HCT116 (cell line): ENCODE data around the gene OSBPL10.

ENCODE experiments used
- CBX3 ChIP-seq: IDR thresholded peaks from 2 replicates; pipeline ENCODE4 v1.6.1; 2012; ENCODE audit warnings: low read depth
- CEBPB ChIP-seq: IDR thresholded peaks from 2 replicates; pipeline ENCODE4 v1.6.1; 2012; ENCODE audit warnings: low read depth
- EZH2 ChIP-seq: fragments of 200-600 bp; sonication (generic); IDR thresholded peaks from 2 replicates; pipeline ENCODE4 v1.6.1; 2017; ENCODE audit warnings: antibody characterized with exemption, mixed run types
- POLR2A ChIP-seq: IDR thresholded peaks from 2 replicates; pipeline ENCODE4 v1.7.0; 2011; ENCODE audit warnings: borderline replicate concordance; ENCODE audit not compliant: insufficient read depth, insufficient read length; ENCODE audit errors: extremely low read depth
- POLR2AphosphoS5 ChIP-seq: IDR thresholded peaks from 2 replicates; pipeline ENCODE4 v1.6.1; 2011; ENCODE audit warnings: mild to moderate bottlenecking, low read depth, low read length, moderate library complexity
- RAD21 ChIP-seq: IDR thresholded peaks from 2 replicates; pipeline ENCODE4 v1.6.1; 2012; ENCODE audit warnings: low read depth, mild to moderate bottlenecking
- SIN3A ChIP-seq: IDR thresholded peaks from 2 replicates; pipeline ENCODE4 v1.6.1; 2012; ENCODE audit warnings: low read depth
- SP1 ChIP-seq: IDR thresholded peaks from 2 replicates; pipeline ENCODE4 v1.6.1; 2012; ENCODE audit warnings: low read depth
- YY1 ChIP-seq: IDR thresholded peaks from 2 replicates; pipeline ENCODE4 v1.6.1; 2011; ENCODE audit warnings: low read length, low read depth, moderate library complexity, mild to moderate bottlenecking; ENCODE audit not compliant: insufficient replicate concordance; ENCODE audit errors: extremely low read depth
- TF ChIP-seq, protein P1 (sequence below), 3 experiments: fragments of 200-600 bp in 1 of 3; sonication (generic) in 1 of 3; IDR thresholded peaks in 2 of 3; conservative IDR thresholded peaks in 1 of 3; 2 replicates each; pipeline ENCODE4 v1.5.1; 2012 to 2017; ENCODE audit warnings: low read depth in 2 of 3, low read length in 2 of 3, antibody characterized with exemption in 1 of 3, borderline replicate concordance in 1 of 3, control low read depth in 1 of 3, mild to moderate bottlenecking in 1 of 3, mixed read lengths in 1 of 3, mixed run types in 1 of 3, moderate library complexity in 1 of 3; ENCODE audit not compliant: insufficient read depth in 1 of 3

- TF ChIP-seq, protein P1, sequence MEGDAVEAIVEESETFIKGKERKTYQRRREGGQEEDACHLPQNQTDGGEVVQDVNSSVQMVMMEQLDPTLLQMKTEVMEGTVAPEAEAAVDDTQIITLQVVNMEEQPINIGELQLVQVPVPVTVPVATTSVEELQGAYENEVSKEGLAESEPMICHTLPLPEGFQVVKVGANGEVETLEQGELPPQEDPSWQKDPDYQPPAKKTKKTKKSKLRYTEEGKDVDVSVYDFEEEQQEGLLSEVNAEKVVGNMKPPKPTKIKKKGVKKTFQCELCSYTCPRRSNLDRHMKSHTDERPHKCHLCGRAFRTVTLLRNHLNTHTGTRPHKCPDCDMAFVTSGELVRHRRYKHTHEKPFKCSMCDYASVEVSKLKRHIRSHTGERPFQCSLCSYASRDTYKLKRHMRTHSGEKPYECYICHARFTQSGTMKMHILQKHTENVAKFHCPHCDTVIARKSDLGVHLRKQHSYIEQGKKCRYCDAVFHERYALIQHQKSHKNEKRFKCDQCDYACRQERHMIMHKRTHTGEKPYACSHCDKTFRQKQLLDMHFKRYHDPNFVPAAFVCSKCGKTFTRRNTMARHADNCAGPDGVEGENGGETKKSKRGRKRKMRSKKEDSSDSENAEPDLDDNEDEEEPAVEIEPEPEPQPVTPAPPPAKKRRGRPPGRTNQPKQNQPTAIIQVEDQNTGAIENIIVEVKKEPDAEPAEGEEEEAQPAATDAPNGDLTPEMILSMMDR (IDR thresholded peaks at IDR 0.05 in 2 of 3, conservative IDR thresholded peaks at IDR 0.05 in 1 of 3; ENCODE audit: borderline replicate concordance in 1 of 3, insufficient read depth in 1 of 3, low read depth in 2 of 3, low read length in 2 of 3) = no peak
- TF ChIP-seq RAD21 (no peak), EZH2 (no peak), POLR2A (no peak), POLR2AphosphoS5 (no peak), SP1 (no peak), SIN3A (no peak), YY1 (no peak), CEBPB (no peak), CBX3 (no peak)
These were observed 220.4 kb downstream of the OSBPL10 start for GRCh38 chr3:31760654-31761053.
